Measurements from ENCODE around the gene SIL1. TPM values are rescaled to one million over a fixed set of nuclear protein-coding genes. Genes with fewer than 3 reads are reported as not detected.

The SIL1 gene
- total and polyA plus RNA-seq, 9 of the 15 experiments (the other 6 are each of a cell fraction or from before 2014, with no cell fraction given) = 1.3 to 30.5 (median 18.1) TPM

GRCh38 chr5:138974227-138975063 is 223.7 kb downstream of the SIL1 start (continued):
- TF ChIP-seq VEZF1 (CRISPR knock-in tag; IDR thresholded peaks at IDR 0.05) = peak; percentile 93
- TF ChIP-seq ATF4 (CRISPR knock-in tag; IDR thresholded peaks at IDR 0.05) = peak; percentile 57; the same call in 1 of the 2 replicates
- no peak for TF ChIP-seq TOE1 (IDR thresholded peaks at IDR 0.05; ENCODE audit: borderline replicate concordance)
- no peak for TF ChIP-seq TOE1 (CRISPR knock-in tag; IDR thresholded peaks at IDR 0.05; ENCODE audit: borderline replicate concordance, low read depth)
- peak; percentile 63 for TF ChIP-seq ZFP36 (IDR thresholded peaks at IDR 0.05; ENCODE audit: low read depth, low read length, partially characterized antibody)
- peak; percentile 52; the same call in 1 of the 2 replicates for TF ChIP-seq DMBX1 (CRISPR knock-in tag; IDR thresholded peaks at IDR 0.05; ENCODE audit: borderline replicate concordance)
- 0 out of 4 replicates have a peak, but pooled peaks of 1 of the 2 experiments have one; percentile 10 for TF ChIP-seq MNT (conservative IDR thresholded peaks at IDR 0.05)
- no peak for TF ChIP-seq ATF2 (CRISPR knock-in tag; IDR thresholded peaks at IDR 0.05)
- TF ChIP-seq, protein P1, sequence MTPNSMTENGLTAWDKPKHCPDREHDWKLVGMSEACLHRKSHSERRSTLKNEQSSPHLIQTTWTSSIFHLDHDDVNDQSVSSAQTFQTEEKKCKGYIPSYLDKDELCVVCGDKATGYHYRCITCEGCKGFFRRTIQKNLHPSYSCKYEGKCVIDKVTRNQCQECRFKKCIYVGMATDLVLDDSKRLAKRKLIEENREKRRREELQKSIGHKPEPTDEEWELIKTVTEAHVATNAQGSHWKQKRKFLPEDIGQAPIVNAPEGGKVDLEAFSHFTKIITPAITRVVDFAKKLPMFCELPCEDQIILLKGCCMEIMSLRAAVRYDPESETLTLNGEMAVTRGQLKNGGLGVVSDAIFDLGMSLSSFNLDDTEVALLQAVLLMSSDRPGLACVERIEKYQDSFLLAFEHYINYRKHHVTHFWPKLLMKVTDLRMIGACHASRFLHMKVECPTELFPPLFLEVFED (CRISPR knock-in tag; conservative IDR thresholded peaks at IDR 0.05) = 0 out of 2 replicates have a peak, but pooled peaks have one; percentile 67
- no peak for TF ChIP-seq ZKSCAN1 (IDR thresholded peaks at IDR 0.05; ENCODE audit: low read depth, low read length)
- TF ChIP-seq SMAD4 (CRISPR knock-in tag; conservative IDR thresholded peaks at IDR 0.05) = peak; percentile 59
- TF ChIP-seq DACH1 (IDR thresholded peaks at IDR 0.05; ENCODE audit: partially characterized antibody) = peak; percentile 40
